ENCODE data around the gene TEX38.
"Not testable (repeated sequence)": the region's sequence is repeated elsewhere in the genome, so short reads cannot be mapped to it uniquely, and the experiment has no call there.

The TEX38 gene

DNA sequence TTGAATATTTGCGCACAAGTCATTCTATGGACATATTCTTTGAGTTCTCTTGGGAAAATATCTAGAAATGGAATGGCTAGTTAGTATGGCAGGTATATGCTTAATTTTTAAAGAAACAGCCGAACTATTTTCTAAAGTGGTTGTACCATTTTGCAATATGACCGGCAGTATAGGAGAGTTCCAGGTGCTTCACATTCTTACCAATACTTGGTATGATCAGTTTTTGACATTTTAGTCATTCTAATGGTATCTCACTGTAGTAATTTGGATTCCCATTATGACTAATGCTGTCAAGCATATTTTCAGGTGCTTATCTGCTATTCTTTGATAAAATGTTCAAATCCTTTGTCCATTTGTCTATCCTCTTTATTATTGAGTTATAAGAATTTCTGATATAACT lies 24.0 kb upstream of the TEX38 start:
- Histone ChIP-seq H3K9me3 (peaks cover 2% of the 10 kb centered on the region; the same call in 1 of the 2 replicates), H3K4me1 (no peaks in the 10 kb centered on the region), H3K4me3 (no peak overlapping the region), H3K36me3 (replicated peaks) (peaks cover 24% of the 10 kb centered on the region), H3K27me3 (ENCODE audit: low read depth) (no peaks in the 10 kb centered on the region)
- in situ Hi-C loops (cut with MboI; ENCODE audit: low sequenced_read_pairs), result no loop called here
- DNase-seq (ENCODE audit: low spot score in 2 of 2), result no peak

DNA sequence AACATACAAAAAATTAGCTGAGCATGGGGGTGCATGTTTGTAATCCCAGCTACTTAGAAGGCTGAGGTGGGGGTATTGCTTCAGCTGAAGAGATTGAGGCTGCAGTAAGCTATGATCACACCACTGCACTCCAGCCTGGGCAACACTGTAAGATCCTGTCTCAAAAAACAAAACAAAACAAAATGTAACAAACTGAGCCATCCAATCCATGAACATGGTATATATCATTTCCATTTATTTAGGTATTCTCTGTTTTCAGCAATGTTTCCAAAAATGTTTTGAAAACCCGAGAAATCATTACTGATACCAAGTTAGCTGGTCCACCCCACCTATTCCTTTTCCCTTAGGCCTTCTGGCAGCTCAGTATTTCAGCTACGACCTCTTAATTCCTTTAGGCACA lies 21.9 kb upstream of the TEX38 start:
- Histone ChIP-seq H3K4me1 (no peaks in the 10 kb centered on the region), H3K36me3 (replicated peaks) (peaks cover 26% of the 10 kb centered on the region), H3K9me3 (peaks cover 2% of the 10 kb centered on the region; the same call in 1 of the 2 replicates), H3K27me3 (ENCODE audit: low read depth) (no peaks in the 10 kb centered on the region), H3K4me3 (no peak overlapping the region)
- no peak for DNase-seq (ENCODE audit: low spot score in 2 of 2)
- in situ Hi-C loops (cut with MboI; ENCODE audit: low sequenced_read_pairs), result no loop called here

DNA sequence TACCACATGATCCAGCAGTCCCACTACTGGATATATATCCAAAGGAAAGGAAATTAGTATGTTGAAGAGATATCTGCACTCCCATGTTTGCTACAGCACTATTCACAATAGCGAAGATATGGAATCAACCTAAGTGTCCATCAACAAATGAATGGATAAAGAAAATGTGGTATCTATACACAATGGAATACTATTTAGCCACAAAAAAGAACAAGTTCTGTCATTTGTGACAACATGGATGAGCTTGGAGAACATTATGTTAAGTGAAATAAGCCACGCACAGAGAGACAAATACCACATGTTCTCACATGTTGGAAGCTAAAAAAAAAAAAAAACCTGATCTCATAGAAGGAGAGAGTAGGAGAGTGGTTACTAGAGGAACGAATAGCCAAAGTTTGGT lies 21.2 kb upstream of the TEX38 start:
- H3K36me3 ChIP-seq (replicated peaks), result peaks cover 33% of the 10 kb centered on the region
- no peaks in the 10 kb centered on the region for H3K27me3 ChIP-seq (ENCODE audit: low read depth)
- in situ Hi-C loops (cut with MboI; ENCODE audit: low sequenced_read_pairs), result no loop called here
- DNase-seq (ENCODE audit: low spot score in 2 of 2), result no peak
- H3K4me3 ChIP-seq, result no peak overlapping the region
- H3K4me1 ChIP-seq, result no peaks in the 10 kb centered on the region
- peaks cover 2% of the 10 kb centered on the region; the same call in 1 of the 2 replicates for H3K9me3 ChIP-seq

DNA sequence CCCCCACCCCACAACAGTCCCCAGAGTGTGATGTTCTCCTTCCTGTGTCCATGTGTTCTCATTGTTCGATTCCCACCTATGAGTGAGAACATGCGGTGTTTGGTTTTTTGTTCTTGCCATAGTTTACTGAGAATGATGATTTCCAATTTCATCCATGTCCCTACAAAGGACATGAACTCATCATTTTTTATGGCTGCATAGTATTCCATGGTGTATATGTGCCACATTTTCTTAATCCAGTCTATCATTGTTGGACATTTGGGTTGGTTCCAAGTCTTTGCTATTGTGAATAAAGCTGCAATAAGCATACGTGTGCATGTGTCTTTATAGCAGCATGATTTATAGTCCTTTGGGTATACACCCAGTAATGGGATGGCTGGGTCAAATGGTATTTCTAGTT lies 20.5 kb upstream of the TEX38 start:
- H3K9me3 ChIP-seq; DNase-seq (ENCODE audit: low spot score in 2 of 2): not testable (repeated sequence)
- peaks cover 34% of the 10 kb centered on the region for H3K36me3 ChIP-seq (replicated peaks)

DNA sequence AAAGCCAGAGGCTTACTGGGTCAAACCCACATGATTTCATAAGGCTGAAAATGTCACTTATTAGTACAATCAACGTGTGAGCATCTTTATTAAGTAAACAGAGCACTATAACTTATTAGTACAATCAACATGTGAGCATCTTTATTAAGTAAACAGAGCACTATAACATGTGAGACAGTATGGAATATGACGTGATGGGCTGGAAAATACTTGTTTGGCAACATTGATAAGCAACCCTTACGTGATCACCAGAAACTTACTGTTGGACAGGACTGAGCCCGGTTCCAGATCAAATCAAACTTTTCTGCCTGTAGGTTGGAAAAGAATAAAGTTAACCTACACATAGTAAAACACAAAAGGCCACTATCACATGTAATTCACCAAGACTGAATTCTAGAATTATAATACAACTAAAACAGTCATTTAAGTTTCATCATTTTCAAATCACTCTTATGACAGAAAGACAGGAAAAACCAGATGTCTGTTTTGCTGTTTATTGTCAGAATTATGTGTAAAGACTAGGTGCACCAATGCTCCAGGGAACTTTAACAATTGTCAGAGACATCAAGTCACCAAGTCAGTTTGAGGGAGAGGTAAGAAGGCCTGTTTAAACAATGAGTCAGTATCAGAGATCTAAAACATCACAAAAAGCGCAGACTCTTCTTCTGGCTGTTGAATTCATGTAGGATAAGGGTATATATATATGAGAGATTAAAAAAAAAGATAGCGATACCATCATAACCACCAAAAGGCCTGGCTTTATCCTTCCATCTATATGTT lies 19.1 kb upstream of the TEX38 start:
- no peak for DNase-seq (ENCODE audit: low spot score in 2 of 2)
- Histone ChIP-seq H3K4me1 (no peaks in the 10 kb centered on the region), H3K36me3 (replicated peaks) (peaks cover 39% of the 10 kb centered on the region), H3K27me3 (ENCODE audit: low read depth) (no peaks in the 10 kb centered on the region), H3K4me3 (no peak overlapping the region), H3K9me3 (no peaks in the 10 kb centered on the region)
- in situ Hi-C loops (cut with MboI; ENCODE audit: low sequenced_read_pairs), result no loop called here

More for the DNA sequence above, 20.5 kb upstream of the TEX38 start:
- H3K4me1 ChIP-seq; H3K27me3 ChIP-seq (ENCODE audit: low read depth); in situ Hi-C loops (cut with MboI; ENCODE audit: low sequenced_read_pairs); H3K4me3 ChIP-seq: not testable (repeated sequence)

DNA sequence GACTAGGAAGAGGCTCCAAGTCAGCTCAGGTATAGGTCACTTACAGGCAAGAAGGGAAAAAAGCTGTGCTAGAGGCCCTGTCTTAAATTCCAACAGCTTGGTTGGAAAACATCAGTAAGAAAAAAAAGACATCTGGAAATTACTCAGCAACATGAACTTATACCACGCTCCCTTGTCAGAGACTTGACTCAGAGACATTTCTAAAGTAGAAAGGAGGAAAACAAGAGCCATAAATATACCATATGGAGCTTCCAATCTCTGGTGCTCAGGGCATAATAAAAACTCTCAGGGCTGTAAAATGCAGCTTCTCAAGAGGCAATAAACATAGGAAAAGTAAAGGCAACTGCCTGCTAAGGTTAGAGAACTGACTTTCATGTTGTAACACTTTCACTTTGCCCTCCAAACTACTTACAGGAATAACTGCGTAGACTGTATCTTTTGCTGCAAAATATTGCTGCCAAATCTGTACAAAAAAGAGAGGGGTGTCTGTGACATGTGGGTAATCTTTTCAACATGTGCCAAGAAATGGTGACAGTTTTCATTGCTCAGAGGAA lies 18.2 kb upstream of the TEX38 start:
- DNase-seq (ENCODE audit: low spot score in 2 of 2), result no peak
- in situ Hi-C loops (cut with MboI; ENCODE audit: low sequenced_read_pairs), result no loop called here
- H3K9me3 ChIP-seq, result no peaks in the 10 kb centered on the region
- no peaks in the 10 kb centered on the region for H3K27me3 ChIP-seq (ENCODE audit: low read depth)
- no peaks in the 10 kb centered on the region for H3K4me1 ChIP-seq
- H3K36me3 ChIP-seq (replicated peaks), result peaks cover 44% of the 10 kb centered on the region
- H3K4me3 ChIP-seq, result no peak overlapping the region

DNA sequence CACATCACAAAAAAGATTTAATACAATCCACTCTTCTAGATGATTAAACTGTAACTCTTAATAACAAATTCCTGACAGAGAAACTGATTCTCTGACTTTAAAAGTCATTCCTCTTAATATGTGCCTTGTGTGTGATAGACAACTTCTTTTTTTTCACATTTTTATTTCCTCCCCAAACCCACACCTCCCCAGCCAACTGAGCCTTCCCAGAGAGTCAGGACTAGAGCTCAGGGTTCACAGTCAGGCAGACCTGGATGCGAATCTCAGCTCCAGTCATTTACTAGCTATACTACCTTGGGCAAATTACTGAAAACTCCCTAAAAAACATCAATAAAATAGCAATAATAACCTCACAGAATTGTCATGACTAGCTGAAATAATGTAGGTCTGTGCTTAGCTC lies 17.6 kb upstream of the TEX38 start:
- Histone ChIP-seq H3K4me1 (no peaks in the 10 kb centered on the region), H3K9me3 (no peaks in the 10 kb centered on the region), H3K27me3 (ENCODE audit: low read depth) (no peaks in the 10 kb centered on the region), H3K36me3 (replicated peaks) (peaks cover 44% of the 10 kb centered on the region), H3K4me3 (no peak overlapping the region)
- no peak for DNase-seq (ENCODE audit: low spot score in 2 of 2)
- in situ Hi-C loops (cut with MboI; ENCODE audit: low sequenced_read_pairs), result no loop called here

DNA sequence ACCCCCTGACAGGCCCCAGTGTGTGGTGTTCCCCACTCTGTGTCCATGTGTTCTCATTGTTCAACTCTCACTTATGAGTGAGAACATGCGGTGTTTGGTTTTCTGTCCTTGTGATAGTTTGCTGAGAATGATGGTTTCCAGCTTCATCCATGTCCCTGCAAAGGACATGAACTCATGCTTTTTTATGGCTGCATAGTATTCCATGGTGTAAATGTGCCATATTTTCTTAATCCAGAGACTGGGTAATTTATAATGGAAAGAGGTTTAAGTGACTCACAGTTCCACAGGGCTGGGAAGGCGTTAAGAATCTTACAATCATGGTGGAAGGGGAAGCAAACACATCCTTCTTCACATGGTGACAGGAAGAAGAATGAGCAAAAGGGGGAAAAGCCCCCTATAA lies 17.0 kb upstream of the TEX38 start:
- H3K27me3 ChIP-seq (ENCODE audit: low read depth); in situ Hi-C loops (cut with MboI; ENCODE audit: low sequenced_read_pairs); H3K4me3 ChIP-seq; H3K4me1 ChIP-seq; H3K9me3 ChIP-seq; DNase-seq (ENCODE audit: low spot score in 2 of 2): not testable (repeated sequence)
- peaks cover 38% of the 10 kb centered on the region for H3K36me3 ChIP-seq (replicated peaks)

DNA sequence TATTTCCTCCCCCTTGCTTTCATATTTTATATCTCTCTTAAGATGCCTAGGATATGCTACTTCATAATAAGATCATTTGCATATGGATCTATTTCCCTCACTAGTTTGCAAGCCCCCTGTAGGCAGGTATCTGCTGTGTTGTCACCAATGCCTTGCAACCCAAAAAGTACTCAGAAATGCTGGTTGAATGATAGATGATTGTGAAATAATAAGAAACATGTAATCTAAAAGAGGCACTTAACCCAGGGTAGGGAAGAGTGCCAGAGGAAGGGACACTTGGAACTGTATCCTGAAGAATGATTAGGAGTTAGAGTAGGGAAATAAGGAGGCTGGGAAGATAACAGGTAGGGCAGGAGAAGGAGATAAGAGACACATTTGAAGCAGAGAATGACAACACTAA lies 15.8 kb upstream of the TEX38 start:
- Histone ChIP-seq H3K27me3 (ENCODE audit: low read depth) (no peaks in the 10 kb centered on the region), H3K36me3 (replicated peaks) (peaks cover 30% of the 10 kb centered on the region), H3K4me1 (no peaks in the 10 kb centered on the region), H3K4me3 (no peak overlapping the region), H3K9me3 (no peaks in the 10 kb centered on the region)
- DNase-seq (ENCODE audit: low spot score in 2 of 2), result no peak
- in situ Hi-C loops (cut with MboI; ENCODE audit: low sequenced_read_pairs), result no loop called here

DNA sequence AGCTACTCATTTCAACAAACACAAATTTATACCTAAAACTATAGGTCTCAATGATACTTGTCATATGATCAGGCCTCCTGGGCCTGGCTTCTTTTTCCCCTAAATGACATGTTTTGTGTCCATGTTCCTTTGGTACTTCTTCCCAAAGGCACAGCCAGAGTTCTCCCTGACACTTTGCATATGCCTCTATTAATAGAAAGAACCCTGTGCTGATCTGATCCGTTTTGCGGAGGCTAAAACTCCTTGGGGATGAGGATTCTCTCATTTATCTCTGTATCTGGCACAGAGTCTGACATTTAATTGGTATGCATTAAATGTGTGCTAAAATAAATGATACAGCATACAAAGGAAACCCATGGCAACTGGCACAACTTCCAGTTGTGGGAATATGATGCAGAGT lies 15.0 kb upstream of the TEX38 start:
- no peaks in the 10 kb centered on the region for H3K27me3 ChIP-seq (ENCODE audit: low read depth)
- H3K9me3 ChIP-seq, result no peaks in the 10 kb centered on the region
- in situ Hi-C loops (cut with MboI; ENCODE audit: low sequenced_read_pairs), result no loop called here

DNA sequence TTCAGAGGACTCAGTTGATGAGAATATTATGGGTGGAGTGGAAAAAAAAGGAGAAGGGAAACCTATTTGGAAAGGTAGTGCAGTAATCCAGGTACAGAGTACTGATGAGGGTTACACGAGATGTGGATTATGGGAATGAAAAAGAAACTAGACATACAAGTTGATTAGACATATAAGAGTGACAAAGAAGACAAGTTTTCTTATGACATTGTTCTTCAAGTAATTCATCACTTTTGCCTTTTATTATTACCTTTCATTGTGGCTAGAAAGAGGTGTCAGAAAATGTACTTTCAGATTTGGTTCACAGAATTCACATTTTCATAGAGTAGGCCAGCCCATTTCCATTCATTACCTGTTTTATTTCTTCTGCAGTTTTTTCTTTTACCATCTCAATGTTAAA lies 13.9 kb upstream of the TEX38 start:
- no peak for DNase-seq (ENCODE audit: low spot score in 2 of 2)
- H3K4me3 ChIP-seq, result no peak overlapping the region
- in situ Hi-C loops (cut with MboI; ENCODE audit: low sequenced_read_pairs), result no loop called here
- no peaks in the 10 kb centered on the region for H3K9me3 ChIP-seq
- H3K4me1 ChIP-seq, result no peaks in the 10 kb centered on the region
- H3K27me3 ChIP-seq (ENCODE audit: low read depth), result no peaks in the 10 kb centered on the region
- H3K36me3 ChIP-seq (replicated peaks), result peaks cover 25% of the 10 kb centered on the region

More for the DNA sequence above, 15.0 kb upstream of the TEX38 start:
- Histone ChIP-seq H3K4me3 (no peak overlapping the region), H3K36me3 (replicated peaks) (peaks cover 25% of the 10 kb centered on the region), H3K4me1 (no peaks in the 10 kb centered on the region)
- DNase-seq (ENCODE audit: low spot score in 2 of 2), result no peak

DNA sequence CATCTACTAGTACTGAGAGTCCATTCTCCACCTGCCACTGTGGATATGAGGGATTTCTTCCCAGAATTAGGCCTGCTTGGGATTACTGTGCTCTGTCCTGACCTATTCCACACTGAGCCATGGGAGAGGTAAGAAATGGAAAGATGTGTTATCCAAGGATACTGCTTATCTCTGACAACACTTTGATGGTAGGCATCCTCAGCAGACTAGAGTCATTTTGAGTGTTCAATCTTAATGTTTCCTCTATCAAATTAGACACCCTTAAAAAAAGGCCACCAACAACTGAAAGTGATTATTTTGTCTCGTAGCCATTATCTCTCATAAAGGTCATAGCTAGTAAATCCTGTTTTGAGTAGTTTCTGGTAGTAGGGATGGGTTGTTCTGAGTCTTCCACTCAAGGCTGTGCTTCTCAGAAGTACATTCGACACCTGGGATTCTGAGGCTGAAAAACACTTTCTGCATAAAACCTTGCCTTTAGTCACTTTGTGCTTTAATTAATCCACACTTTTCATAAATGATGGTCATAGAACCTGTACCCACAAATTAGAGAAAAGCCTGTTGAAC lies 12.3 kb upstream of the TEX38 start:
- no peak overlapping the region for H3K4me3 ChIP-seq
- H3K36me3 ChIP-seq (replicated peaks), result peaks cover 38% of the 10 kb centered on the region
- no peaks in the 10 kb centered on the region for H3K27me3 ChIP-seq (ENCODE audit: low read depth)
- H3K9me3 ChIP-seq, result no peaks in the 10 kb centered on the region
- no peak for DNase-seq (ENCODE audit: low spot score in 2 of 2)
- H3K4me1 ChIP-seq, result no peaks in the 10 kb centered on the region
- in situ Hi-C loops (cut with MboI; ENCODE audit: low sequenced_read_pairs), result no loop called here

DNA sequence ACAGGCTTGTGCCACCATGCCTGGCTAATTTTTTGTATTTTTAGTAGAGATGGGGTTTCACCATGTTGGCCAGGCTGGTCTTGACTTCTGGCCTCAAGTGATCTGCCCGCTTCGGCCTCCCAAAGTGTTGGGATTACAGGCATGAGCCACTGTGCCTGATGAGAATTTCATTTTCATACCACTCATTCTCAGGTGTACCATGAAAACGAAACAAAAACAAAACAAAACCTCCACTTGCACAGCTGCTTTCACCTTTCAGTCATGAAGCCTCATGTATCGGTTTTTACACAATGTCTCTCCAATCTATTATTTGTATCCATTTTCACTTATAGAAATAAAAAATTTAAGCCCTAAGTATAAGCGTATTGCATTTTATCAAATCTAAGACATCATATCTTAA lies 11.5 kb upstream of the TEX38 start:
- H3K27me3 ChIP-seq (ENCODE audit: low read depth); in situ Hi-C loops (cut with MboI; ENCODE audit: low sequenced_read_pairs); H3K4me1 ChIP-seq; DNase-seq (ENCODE audit: low spot score in 2 of 2); H3K4me3 ChIP-seq; H3K9me3 ChIP-seq: not testable (repeated sequence)
- H3K36me3 ChIP-seq (replicated peaks), result peaks cover 40% of the 10 kb centered on the region

DNA sequence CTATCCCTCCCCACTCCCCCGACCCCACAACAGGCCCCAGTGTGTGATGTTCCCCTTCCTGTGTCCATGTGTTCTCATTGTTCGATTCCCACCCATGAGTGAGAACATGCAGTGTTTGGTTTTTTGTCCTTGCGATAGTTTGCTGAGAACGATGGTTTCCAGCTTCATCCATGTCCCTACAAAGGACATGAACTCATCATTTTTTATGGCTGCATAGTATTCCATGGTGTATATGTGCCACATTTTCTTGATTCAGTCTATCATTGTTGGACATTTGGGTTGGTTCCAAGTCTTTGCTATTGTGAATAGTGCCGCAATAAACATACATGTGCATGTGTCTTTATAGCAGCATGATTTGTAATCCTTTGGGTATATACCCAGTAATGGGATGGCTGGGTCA lies 8.7 kb upstream of the TEX38 start:
- H3K4me3 ChIP-seq; H3K4me1 ChIP-seq; H3K27me3 ChIP-seq (ENCODE audit: low read depth); DNase-seq (ENCODE audit: low spot score in 2 of 2); H3K9me3 ChIP-seq; in situ Hi-C loops (cut with MboI; ENCODE audit: low sequenced_read_pairs): not testable (repeated sequence)
- peaks cover 29% of the 10 kb centered on the region for H3K36me3 ChIP-seq (replicated peaks)

Data from HAP-1 (cell line).